A673 (cell line): ENCODE measurements around the gene CD164L2. TPM values are rescaled to one million over a fixed set of nuclear protein-coding genes. Genes with fewer than 3 reads are reported as not detected.

Source experiments
- BruUV-seq: library from RNA; stranded (reverse); fragments of 400-500 nt; replicated peaks from 2 replicates; lab custom pipeline; 2021; lab: Mats Ljungman, UMichigan
- CTCF ChIA-PET: fragments of 300-600 bp; sonication (Branson Sonifier 250); formaldehyde crosslinking; loops from one replicate; lab custom pipeline; 2022; ENCODE audit warnings: antibody characterized with exemption; lab: Charles Lee
- POLR2A ChIA-PET: fragments of 300-600 bp; sonication (Branson Sonifier 250); formaldehyde crosslinking; loops from one replicate; lab custom pipeline; 2022; ENCODE audit warnings: antibody characterized with exemption; ENCODE audit not compliant: low non-redundant PET; lab: Charles Lee
- DNase-seq: peaks from one replicate; pipeline ENCODE4 v3.0.0-alpha.2; 2015; ENCODE audit warnings: low spot score
- H3K27ac ChIP-seq: fragments of 200-600 bp; sonication (generic); 2 replicates; pipeline ENCODE4 v1.5.1; 2016; ENCODE audit warnings: mixed run types, low read depth, mild to moderate bottlenecking, mixed read lengths, antibody characterized with exemption, low read length; ENCODE audit not compliant: poor library complexity, severe bottlenecking
- H3K27me3 ChIP-seq: fragments of 200-600 bp; sonication (generic); replicated peaks from 2 replicates; pipeline ENCODE4 v1.6.1; 2017; ENCODE audit warnings: mixed run types, low read depth, mild to moderate bottlenecking, mixed read lengths, antibody characterized with exemption, low read length; ENCODE audit not compliant: insufficient read depth, poor library complexity
- H3K36me3 ChIP-seq: fragments of 200-600 bp; sonication (generic); 2 replicates; pipeline ENCODE4 v1.6.1; 2016; ENCODE audit warnings: mixed run types, mild to moderate bottlenecking, mixed read lengths, antibody characterized with exemption, low read length; ENCODE audit not compliant: insufficient read depth, poor library complexity, severe bottlenecking
- H3K4me1 ChIP-seq: fragments of 200-600 bp; sonication (generic); 2 replicates; pipeline ENCODE4 v1.6.1; 2017; ENCODE audit warnings: mixed run types, mild to moderate bottlenecking, mixed read lengths, antibody characterized with exemption, low read length; ENCODE audit not compliant: insufficient read depth, poor library complexity, severe bottlenecking
- H3K4me3 ChIP-seq: fragments of 200-600 bp; sonication (generic); 2 replicates; pipeline ENCODE4 v1.5.1; 2016; ENCODE audit warnings: low read depth, mixed run types, mild to moderate bottlenecking, mixed read lengths, low read length; ENCODE audit not compliant: poor library complexity, severe bottlenecking
- H3K9me3 ChIP-seq: fragments of 200-600 bp; sonication (generic); 2 replicates; pipeline ENCODE4 v1.6.1; 2016; ENCODE audit warnings: mixed run types, low read depth, mild to moderate bottlenecking, mixed read lengths, antibody characterized with exemption, low read length; ENCODE audit not compliant: poor library complexity, severe bottlenecking
- CTCF ChIP-seq: fragments of 300-800, 200-600 bp; sonication (generic); conservative IDR thresholded peaks from 2 replicates; pipeline ENCODE4 v1.5.1; 2017; ENCODE audit warnings: low read depth, mild to moderate bottlenecking, antibody characterized with exemption, low read length, moderate library complexity, mixed read lengths
- EZH2 ChIP-seq: fragments of 200-600 bp; sonication (generic); IDR thresholded peaks from 2 replicates; pipeline ENCODE4 v1.6.1; 2017; ENCODE audit warnings: borderline replicate concordance, low read depth, mild to moderate bottlenecking, mixed read lengths, antibody characterized with exemption, low read length; ENCODE audit not compliant: poor library complexity, severe bottlenecking
- intact Hi-C: fragments of 100-400 bp; cut with micrococcal nuclease; formaldehyde crosslinking; loops from one replicate; pipeline ENCODE4 v1.10.0; 2022; ENCODE audit not compliant: unreplicated experiment
- total RNA-seq: library from RNA; stranded (reverse); gene quantifications from 2 replicates; pipeline ENCODE4 v1.2.3, GENCODE V29; 2021

CD164L2 gene
- total RNA-seq, 1 experiment from 2014 or later = not detected

DNA sequence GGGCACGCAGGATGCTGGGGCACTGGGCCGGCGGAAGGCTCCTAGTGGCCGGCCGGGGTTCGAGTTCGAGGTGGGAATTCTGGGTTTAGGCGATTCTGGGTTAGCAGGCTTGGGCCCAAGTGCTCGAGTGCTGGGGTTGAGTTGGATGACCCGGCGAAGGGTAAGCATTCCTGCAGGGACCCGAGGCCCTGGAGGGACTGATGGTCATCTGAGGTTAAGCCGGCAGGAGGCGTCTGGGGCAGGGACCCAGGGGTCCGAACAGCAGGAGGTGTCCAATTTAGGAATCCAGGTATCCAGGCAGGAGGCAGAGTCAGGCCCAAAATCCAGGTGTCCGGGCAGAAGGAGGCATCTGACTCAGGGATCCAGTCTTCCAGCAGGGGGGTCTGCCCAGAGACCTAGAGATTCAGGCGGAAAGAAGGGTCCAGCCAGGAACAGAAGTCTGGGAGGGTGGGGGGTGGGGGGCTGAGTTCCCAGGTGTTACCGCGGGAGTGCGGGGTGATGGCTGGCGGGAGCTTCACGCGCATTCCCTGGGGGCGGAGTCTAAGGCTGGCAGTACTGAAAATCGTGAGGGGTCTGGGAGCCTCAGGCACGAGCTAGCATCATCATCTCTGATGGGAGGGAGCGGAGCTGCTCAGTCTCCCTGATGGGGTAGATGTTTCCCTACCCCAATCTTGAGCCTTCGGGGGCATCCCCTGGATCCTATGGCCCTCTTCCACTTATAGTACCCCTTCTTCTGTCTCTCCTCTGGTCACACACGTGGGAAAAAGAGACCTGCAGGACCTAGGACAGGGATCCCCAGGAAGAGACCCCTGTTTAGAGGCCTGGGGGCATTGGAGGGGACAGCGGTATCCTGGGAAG, 9.9 kb upstream of the CD164L2 start:
- Histone ChIP-seq H3K27ac (peak overlapping the region; percentile 80), H3K4me1 (peaks cover 12% of the 10 kb centered on the region), H3K9me3 (no peaks in the 10 kb centered on the region), H3K4me3 (peak overlapping the region; percentile 81), H3K36me3 (no peaks in the 10 kb centered on the region), H3K27me3 (no peaks in the 10 kb centered on the region)
- POLR2A ChIA-PET = no interaction called here
- intact Hi-C loops = loop anchor here (1.0 to 5.0 kb wide), 3 partner anchors 213 to 351 kb away; no protein-coding TSS in a partner anchor
- DNase-seq = no peak
- BruUV-seq = no TSS peak
- CTCF ChIA-PET = no interaction called here
- TF ChIP-seq CTCF (no peak), EZH2 (no peak)

DNA sequence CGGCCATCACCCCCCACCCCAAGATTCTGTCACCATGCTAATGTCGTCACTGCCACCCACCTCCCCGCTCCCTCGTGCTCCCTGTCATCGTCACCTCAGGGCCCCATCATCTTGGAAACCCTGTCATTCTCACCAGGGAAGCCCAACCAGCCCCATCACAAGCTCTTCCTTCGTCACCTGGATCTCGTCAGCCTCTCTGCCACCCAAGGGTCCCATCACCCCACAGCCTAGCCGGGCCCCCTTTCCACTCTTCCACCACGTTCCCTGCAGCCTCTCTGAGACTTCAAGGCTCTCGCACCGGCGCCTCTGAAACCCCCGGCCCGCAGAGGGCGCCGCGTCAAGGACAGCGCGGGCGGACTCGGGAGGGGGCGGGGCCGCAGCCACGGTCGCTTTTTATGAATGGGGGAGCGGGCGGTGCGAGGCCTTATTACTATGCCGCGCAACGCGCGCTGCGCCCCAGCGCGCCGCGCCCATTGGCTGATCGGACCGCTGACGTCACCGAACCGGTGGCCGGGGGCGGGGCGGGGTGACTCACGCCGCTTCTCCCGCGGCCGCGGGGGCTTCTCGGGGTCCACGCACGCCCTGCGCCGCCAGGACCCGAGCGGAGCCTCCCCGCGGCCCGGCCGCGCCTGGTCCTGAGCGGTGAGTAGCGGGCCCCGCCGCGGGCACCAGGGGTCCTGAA, 9.1 kb upstream of the CD164L2 start, which contains the start of gene GPR3:
TSS of gene GPR3 (plus strand) at position 527 of the 682 bp plus-strand sequence. CDS start 1,177 bp downstream, outside the sequence.
- Histone ChIP-seq H3K36me3 (no peaks in the 10 kb centered on the region), H3K9me3 (no peaks in the 10 kb centered on the region), H3K27ac (peak within 1 kb of the TSS; percentile 80), H3K4me1 (peaks cover 12% of the 10 kb centered on the region), H3K27me3 (no peaks in the 10 kb centered on the region), H3K4me3 (peak within 1 kb of the TSS; percentile 81)
- ChIA-PET CTCF (interaction anchor here (0.7 kb wide), 1 partner anchor 27 kb away, joined by 11 read pairs; no protein-coding TSS in a partner anchor), POLR2A (no interaction called here)
- no peak for TF ChIP-seq EZH2
- TF ChIP-seq CTCF = peak; percentile 82
- intact Hi-C loops = loop anchor here (1.0 to 5.0 kb wide), 3 partner anchors 214 to 350 kb away; no protein-coding TSS in a partner anchor
- BruUV-seq = no TSS peak
- DNase-seq = peak; percentile 96

DNA sequence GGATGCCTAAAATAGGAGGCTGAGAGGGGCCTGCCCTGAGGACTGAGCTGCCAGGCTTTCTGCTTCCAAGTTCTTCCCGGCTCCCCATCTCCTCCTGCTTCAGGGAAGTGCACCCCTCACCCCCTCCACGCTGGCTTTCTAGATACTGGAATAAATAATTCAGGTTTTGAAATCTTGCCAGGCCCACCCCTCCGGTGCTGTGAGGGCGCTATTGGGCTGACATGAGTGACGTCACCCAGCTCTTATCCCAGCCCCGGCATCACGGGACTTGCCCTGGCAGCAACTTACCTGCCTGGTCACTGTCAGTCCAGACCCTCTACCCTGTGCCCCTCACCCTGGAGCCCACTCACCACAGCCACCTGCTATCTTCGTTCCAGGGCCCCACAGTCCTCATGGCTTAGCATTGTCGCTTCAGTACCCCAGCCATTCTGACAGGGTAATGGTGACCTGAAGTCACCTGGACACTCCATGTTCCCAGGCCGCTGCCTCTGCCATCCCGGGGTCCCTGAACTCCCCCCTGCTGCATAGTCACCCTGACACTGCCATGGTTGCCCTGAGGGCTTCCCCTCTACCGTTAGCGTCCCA, 8.5 kb upstream of the CD164L2 start:
- BruUV-seq = no TSS peak
- ChIA-PET POLR2A (no interaction called here), CTCF (interaction anchor here (0.6 to 1.0 kb wide), 5 partner anchors 26 to 346 kb away, joined by 3 to 11 read pairs (median 5); partner anchors contain the start of gene AHDC1)
- no peaks in the 10 kb centered on the region for H3K9me3 ChIP-seq
- TF ChIP-seq CTCF (no peak; the same call in 1 of the 2 replicates), EZH2 (no peak)
- H3K36me3 ChIP-seq = no peaks in the 10 kb centered on the region
- H3K4me1 ChIP-seq = peaks cover 12% of the 10 kb centered on the region
- intact Hi-C loops = loop anchor here (1.0 to 5.0 kb wide), 3 partner anchors 215 to 349 kb away; no protein-coding TSS in a partner anchor
- peak; percentile 67 for DNase-seq
- H3K27me3 ChIP-seq = no peaks in the 10 kb centered on the region
- H3K27ac ChIP-seq = no peak overlapping the region
- H3K4me3 ChIP-seq = peak overlapping the region; percentile 81
